GM12864 (cell line): Measurements from ENCODE around the gene CER1.

ENCODE experiments used
- DNase-seq: peaks from one replicate; pipeline ENCODE4 v3.0.0-alpha.2; 2011; ENCODE audit warnings: low read depth
- H3K4me3 ChIP-seq: 2 replicates; pipeline ENCODE4 v1.5.1; 2011; ENCODE audit warnings: mild to moderate bottlenecking, low read depth, low read length, control low read depth
- TF ChIP-seq, protein P1 (sequence below): IDR thresholded peaks from 2 replicates; pipeline ENCODE4 v1.5.1; 2011; ENCODE audit warnings: low read depth, mild to moderate bottlenecking, moderate library complexity, low read length, control low read depth, inconsistent platforms; ENCODE audit errors: missing control alignments

CER1 gene, protein sequence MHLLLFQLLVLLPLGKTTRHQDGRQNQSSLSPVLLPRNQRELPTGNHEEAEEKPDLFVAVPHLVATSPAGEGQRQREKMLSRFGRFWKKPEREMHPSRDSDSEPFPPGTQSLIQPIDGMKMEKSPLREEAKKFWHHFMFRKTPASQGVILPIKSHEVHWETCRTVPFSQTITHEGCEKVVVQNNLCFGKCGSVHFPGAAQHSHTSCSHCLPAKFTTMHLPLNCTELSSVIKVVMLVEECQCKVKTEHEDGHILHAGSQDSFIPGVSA

DNA sequence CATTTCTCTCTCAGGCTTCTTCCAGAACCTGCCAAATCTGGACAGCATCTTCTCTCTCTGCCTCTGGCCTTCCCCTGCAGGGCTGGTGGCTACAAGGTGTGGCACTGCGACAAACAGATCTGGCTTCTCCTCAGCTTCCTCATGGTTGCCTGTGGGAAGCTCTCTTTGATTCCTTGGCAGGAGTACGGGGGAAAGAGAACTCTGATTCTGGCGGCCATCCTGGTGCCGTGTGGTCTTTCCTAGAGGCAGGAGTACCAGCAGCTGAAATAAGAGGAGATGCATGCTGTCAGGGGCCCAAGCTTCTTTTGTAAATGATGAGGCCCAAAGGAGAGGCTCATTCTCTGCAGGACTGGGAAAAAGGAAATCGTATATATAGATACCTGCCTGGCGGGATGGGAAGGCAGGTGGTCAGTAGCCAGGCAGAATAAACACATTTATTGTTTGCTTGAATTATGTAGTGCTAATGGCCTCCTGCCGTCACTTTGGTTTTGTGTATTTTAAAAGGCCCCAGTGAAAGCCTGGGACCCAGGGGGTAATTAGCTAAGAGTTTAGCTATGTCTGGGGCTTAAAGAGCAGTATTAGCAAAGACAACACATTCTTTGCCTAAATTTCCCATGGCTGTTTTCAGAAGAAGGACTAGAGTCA is at the start of gene CER1:
Gene CER1, minus strand, starts transcription at position 343 of the 645 bp plus-strand sequence. Its CDS starts 61 bp downstream, at position 282.
- TF ChIP-seq, protein P1, sequence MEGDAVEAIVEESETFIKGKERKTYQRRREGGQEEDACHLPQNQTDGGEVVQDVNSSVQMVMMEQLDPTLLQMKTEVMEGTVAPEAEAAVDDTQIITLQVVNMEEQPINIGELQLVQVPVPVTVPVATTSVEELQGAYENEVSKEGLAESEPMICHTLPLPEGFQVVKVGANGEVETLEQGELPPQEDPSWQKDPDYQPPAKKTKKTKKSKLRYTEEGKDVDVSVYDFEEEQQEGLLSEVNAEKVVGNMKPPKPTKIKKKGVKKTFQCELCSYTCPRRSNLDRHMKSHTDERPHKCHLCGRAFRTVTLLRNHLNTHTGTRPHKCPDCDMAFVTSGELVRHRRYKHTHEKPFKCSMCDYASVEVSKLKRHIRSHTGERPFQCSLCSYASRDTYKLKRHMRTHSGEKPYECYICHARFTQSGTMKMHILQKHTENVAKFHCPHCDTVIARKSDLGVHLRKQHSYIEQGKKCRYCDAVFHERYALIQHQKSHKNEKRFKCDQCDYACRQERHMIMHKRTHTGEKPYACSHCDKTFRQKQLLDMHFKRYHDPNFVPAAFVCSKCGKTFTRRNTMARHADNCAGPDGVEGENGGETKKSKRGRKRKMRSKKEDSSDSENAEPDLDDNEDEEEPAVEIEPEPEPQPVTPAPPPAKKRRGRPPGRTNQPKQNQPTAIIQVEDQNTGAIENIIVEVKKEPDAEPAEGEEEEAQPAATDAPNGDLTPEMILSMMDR: no peak
- no peak for DNase-seq
- H3K4me3 ChIP-seq: no peak within 1 kb of the TSS

DNA sequence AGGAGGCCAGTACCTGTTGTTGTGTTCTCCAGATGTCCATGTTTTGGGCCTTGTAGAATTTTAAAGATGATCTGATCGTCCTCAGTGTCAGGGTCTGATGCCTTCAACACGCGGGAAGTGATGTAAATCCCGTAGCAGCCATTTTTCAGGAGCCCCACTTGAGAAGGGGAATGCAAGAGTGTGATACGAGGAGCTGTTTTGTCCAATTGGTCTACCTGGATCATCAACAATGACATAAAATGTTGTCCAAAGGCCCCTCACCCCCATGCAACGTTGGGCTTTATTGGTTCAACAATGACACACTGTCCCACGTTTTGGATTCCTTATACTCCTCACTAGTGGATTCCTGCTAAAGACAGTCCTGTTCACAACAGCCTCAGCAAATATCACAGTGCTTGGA is 48.1 kb upstream of the CER1 start:
- DNase-seq: no peak
- TF ChIP-seq, protein P1: no peak
- no peak overlapping the region for H3K4me3 ChIP-seq

DNA sequence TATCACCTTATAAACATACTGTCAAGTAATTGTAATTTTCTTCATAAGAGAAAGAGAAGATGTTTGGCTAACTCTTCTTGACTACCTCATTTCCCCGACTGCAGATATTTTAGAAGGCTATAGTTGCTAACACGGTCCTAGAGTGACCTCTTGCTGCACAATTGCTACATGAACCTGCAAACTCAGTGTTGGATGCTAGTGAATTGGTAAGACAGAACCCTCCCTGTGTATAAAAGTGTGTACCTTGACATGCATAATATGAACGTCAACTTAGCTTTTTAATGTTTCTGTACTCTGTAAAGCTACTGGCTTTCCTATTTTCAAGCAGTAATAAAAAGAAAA is 46.7 kb upstream of the CER1 start:
- TF ChIP-seq, protein P1: peak; percentile 45
- DNase-seq: no peak
- H3K4me3 ChIP-seq: no peak overlapping the region

DNA sequence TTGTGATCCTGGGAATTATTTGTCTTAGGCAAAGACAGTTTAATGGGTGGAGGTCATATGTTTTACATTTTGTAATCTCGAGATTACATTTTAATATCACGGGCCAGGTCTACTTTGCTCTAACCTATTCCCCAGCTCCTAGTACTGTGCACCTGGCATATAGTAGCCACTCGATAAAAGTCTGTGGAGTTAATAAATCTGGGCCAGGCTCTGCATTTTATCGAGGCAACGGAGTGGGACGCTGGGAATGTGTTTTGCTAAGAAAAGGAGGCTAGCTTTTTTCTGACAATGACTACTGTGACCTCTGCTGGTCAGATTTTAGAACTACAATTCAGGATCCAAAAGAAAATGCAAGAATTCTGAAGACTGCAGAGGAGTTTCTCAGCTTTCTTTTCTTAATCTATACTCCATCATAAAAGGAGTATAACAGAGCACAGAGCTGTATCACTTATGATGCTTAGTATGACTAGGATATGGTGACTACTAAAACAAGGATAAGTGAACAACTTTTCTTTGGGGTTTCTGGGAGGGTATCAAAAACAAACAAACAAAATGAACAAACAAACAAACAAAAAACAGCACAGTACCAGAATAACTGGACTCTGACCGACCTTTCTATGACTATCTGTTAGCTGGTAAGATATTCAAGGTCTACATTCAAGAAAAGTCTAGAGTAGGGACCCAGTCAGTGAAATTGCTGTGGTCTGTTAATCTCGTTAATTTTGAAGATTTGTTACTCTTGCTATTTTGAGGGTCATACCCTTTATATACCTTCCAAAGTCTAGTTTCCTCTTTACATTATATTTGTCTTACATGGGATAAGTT is 46.1 kb upstream of the CER1 start:
- DNase-seq: peak; percentile 12
- H3K4me3 ChIP-seq: no peak overlapping the region
- TF ChIP-seq, protein P1: peak; percentile 69

DNA sequence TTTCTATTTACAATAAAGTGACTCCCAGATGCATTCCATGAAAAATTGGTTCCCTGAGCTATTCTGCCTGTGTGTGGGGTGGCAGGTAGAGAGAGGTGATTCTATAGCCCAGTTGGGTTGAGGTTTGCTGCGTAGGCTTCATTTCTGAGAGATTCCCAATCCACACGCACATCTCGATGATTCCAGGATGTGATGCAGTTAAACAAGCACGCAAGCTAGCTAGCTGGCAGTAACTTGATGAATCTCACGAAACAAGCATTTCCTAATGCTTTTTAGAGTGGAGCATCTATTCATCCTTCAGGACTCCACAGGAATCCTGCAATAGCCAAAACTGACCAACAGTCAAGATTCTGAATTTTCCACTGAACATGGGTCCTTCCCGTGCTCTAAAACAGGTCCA is 43.8 kb upstream of the CER1 start:
- H3K4me3 ChIP-seq: no peak overlapping the region
- TF ChIP-seq, protein P1: no peak
- DNase-seq: no peak

DNA sequence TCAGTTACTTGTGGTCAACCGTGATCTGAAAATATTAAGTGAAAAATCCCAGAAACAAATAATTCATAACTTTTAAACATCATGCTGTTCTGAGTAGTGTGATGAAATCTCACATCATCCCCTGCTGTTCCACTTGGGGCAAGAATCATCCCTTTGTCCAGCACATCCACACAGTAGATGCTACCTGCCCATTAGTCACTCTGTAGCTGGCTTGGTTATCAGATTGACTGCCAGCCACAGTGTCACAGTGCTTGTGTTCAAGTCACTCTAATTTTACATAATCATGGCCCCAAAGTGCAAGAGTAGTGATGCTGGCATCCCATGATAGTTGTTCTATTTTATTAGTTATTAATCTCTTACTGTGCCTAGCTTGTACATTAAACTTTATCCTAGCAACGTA is 39.1 kb upstream of the CER1 start:
- TF ChIP-seq, protein P1: no peak
- no peak overlapping the region for H3K4me3 ChIP-seq
- DNase-seq: no peak
